ENCODE results near the gene CCDC78. TPM values are rescaled to one million over a fixed set of nuclear protein-coding genes. Genes with fewer than 3 reads are reported as not detected.

Gene CCDC78
- total RNA-seq, 1 experiment from 2014 or later, result 22.9 TPM

- peaks cover 38% of the 10 kb centered on the region for H3K79me2 ChIP-seq (ENCODE audit: insufficient read depth, low read length)
- BruUV-seq (replicated peaks), result no TSS peak
- no peaks in the 10 kb centered on the region; a peak in 2 of 4 replicates for H3K36me3 ChIP-seq (ENCODE audit: control insufficient read depth in 1 of 2, insufficient read depth in 2 of 2, low read length in 2 of 2)
- no peak overlapping the region for H2AFZ ChIP-seq (ENCODE audit: low read depth, low read length, poor library complexity, severe bottlenecking)
- ChIA-PET CTCF (interaction anchor here (1.2 kb wide), 1 partner anchor 17 kb away, joined by 3 read pairs; no protein-coding TSS in a partner anchor), RAD21 (ENCODE audit: low non-redundant PET in 1 of 2, low total read pairs in 2 of 2, uncharacterized antibody in 2 of 2, unreplicated experiment in 2 of 2) (no interaction called here), POLR2A (no interaction called here)
- no peaks in the 10 kb centered on the region for H4K20me1 ChIP-seq (ENCODE audit: insufficient read depth)
- H3K9ac ChIP-seq (ENCODE audit: low read length), result no peak overlapping the region
- no peak overlapping the region; the same call in 1 of the 2 replicates for H3K27ac ChIP-seq (ENCODE audit: low read depth, low read length)
- no peak overlapping the region for H3K4me2 ChIP-seq (ENCODE audit: low read length)
- H3K4me3 ChIP-seq (replicated peaks in 1 of 2; ENCODE audit: low read depth in 1 of 2, low read length in 2 of 2), result no peak overlapping the region; a peak in 1 of 4 replicates
- intact Hi-C loops (cut with micrococcal nuclease), result no loop called here
- H3K27me3 ChIP-seq (ENCODE audit: insufficient read depth, low read length), result no peaks in the 10 kb centered on the region
- TF ChIP-seq EZH2phosphoT487 (IDR thresholded peaks at IDR 0.05; ENCODE audit: borderline replicate concordance), result no peak
- no peak for TF ChIP-seq ZNF274 (IDR thresholded peaks at IDR 0.05; ENCODE audit: low read depth, low read length)
- no peak for TF ChIP-seq CEBPB (IDR thresholded peaks at IDR 0.05; ENCODE audit: low read depth)
- TF ChIP-seq RAD21 (IDR thresholded peaks at IDR 0.05; ENCODE audit: low read depth), result no peak
- no peak for TF ChIP-seq ZFX (IDR thresholded peaks at IDR 0.05)
- DNase-seq (ENCODE audit: low read depth, low spot score) (no peak), ATAC-seq (no peak)
- H3K9me3 ChIP-seq (ENCODE audit: control insufficient read depth in 1 of 2, insufficient read depth in 1 of 2, low read depth in 1 of 2, low read length in 2 of 2), result no peaks in the 10 kb centered on the region
- H3K4me1 ChIP-seq (ENCODE audit: control insufficient read depth in 1 of 2, insufficient read depth in 2 of 2, low read length in 2 of 2), result peaks cover 0 to 21% of the 10 kb centered on the region in 2 experiments; a peak in 3 of 4 replicates
- H3K9me2 ChIP-seq (ENCODE audit: insufficient read depth), result no peaks in the 10 kb centered on the region
Measured at GRCh38 chr16:703406-703805, 22.8 kb downstream of the CCDC78 start.

GRCh38 chr16:702341-702740, 23.9 kb downstream of the CCDC78 start:
- Histone ChIP-seq H3K9me2 (ENCODE audit: insufficient read depth) (no peaks in the 10 kb centered on the region), H3K4me3 (replicated peaks in 1 of 2; ENCODE audit: low read depth in 1 of 2, low read length in 2 of 2) (no peak overlapping the region), H2AFZ (ENCODE audit: low read depth, low read length, poor library complexity, severe bottlenecking) (no peak overlapping the region), H3K9ac (ENCODE audit: low read length) (no peak overlapping the region), H3K4me2 (ENCODE audit: low read length) (no peak overlapping the region), H3K36me3 (ENCODE audit: control insufficient read depth in 1 of 2, insufficient read depth in 2 of 2, low read length in 2 of 2) (no peaks in the 10 kb centered on the region; a peak in 2 of 4 replicates), H3K9me3 (ENCODE audit: control insufficient read depth in 1 of 2, insufficient read depth in 1 of 2, low read depth in 1 of 2, low read length in 2 of 2) (no peaks in the 10 kb centered on the region), H3K4me1 (ENCODE audit: control insufficient read depth in 1 of 2, insufficient read depth in 2 of 2, low read length in 2 of 2) (peaks cover 0 to 21% of the 10 kb centered on the region in 2 experiments; a peak in 3 of 4 replicates), H3K79me2 (ENCODE audit: insufficient read depth, low read length) (peaks cover 38% of the 10 kb centered on the region), H4K20me1 (ENCODE audit: insufficient read depth) (no peaks in the 10 kb centered on the region), H3K27me3 (ENCODE audit: insufficient read depth, low read length) (no peaks in the 10 kb centered on the region), H3K27ac (ENCODE audit: low read depth, low read length) (no peak overlapping the region)
- no TSS peak for BruUV-seq (replicated peaks)
- intact Hi-C loops (cut with micrococcal nuclease), result no loop called here
- ChIA-PET POLR2A (no interaction called here), RAD21 (ENCODE audit: low non-redundant PET in 1 of 2, low total read pairs in 2 of 2, uncharacterized antibody in 2 of 2, unreplicated experiment in 2 of 2) (no interaction called here), CTCF (no interaction called here)
- DNase-seq (ENCODE audit: low read depth, low spot score) (no peak), ATAC-seq (no peak)
- TF ChIP-seq POLR2AphosphoS5 (IDR thresholded peaks at IDR 0.05; ENCODE audit: low read depth, low read length) (no peak), CBX3 (IDR thresholded peaks at IDR 0.05; ENCODE audit: low read depth) (no peak), YY1 (IDR thresholded peaks at IDR 0.05; ENCODE audit: extremely low read depth, insufficient replicate concordance, low read depth, low read length) (no peak), FOSL1 (IDR thresholded peaks at IDR 0.05; ENCODE audit: low read depth) (no peak), SIN3A (IDR thresholded peaks at IDR 0.05; ENCODE audit: low read depth) (no peak), EZH2 (IDR thresholded peaks at IDR 0.05) (no peak), EZH2phosphoT487 (IDR thresholded peaks at IDR 0.05; ENCODE audit: borderline replicate concordance) (no peak)

Measured in HCT116 (cell line).